HG03575 (cell line): ENCODE results near the gene HIPK2.
"Not testable (repeated sequence)": the region's sequence is repeated elsewhere in the genome, so short reads cannot be mapped to it uniquely, and the experiment has no call there.

Experiments used
- ATAC-seq: cut with Tn5 transposase; IDR thresholded peaks from one replicate; pipeline ENCODE4 v1.9.1; 2021; ENCODE audit not compliant: unreplicated experiment, insufficient number of reproducible peaks, low FRiP score; ENCODE audit errors: extremely low read depth

HIPK2 gene

DNA sequence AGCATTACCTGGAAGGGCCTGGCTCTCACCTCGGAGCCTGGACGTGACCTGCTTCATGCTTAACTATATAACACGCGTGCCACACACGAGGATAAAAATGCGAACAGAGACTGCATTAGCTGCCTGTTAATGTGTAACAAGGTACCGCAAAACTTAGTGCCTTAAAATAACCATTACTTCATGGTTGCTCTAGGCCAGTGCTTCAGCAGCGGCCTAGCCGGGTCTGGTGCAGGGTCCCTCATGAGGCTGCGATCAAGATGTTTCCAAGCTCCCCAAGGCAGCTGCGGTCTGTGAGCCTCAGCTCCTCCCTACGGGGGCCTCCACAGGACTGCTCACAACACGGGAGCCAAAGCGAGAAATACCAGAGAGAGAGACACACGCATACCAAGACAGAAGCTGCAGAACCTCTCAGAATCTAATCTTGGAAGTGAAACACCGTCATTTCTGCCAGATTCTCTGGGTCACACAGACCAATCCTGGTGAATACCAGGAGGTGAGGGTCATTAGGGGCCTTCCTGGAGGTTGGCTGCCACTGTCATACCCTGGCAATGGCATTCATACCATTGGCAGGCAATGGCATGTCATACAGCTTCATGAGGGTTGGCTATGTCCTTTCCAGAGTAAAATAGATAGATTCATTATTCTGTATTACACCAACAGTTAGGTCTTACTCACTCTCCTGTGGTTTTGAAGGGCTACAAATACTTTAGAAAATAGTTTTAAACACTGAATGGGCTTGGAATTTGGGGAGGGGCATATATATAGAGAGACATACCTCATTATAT lies 94.5 kb downstream of the HIPK2 start:
- ATAC-seq: no peak

DNA sequence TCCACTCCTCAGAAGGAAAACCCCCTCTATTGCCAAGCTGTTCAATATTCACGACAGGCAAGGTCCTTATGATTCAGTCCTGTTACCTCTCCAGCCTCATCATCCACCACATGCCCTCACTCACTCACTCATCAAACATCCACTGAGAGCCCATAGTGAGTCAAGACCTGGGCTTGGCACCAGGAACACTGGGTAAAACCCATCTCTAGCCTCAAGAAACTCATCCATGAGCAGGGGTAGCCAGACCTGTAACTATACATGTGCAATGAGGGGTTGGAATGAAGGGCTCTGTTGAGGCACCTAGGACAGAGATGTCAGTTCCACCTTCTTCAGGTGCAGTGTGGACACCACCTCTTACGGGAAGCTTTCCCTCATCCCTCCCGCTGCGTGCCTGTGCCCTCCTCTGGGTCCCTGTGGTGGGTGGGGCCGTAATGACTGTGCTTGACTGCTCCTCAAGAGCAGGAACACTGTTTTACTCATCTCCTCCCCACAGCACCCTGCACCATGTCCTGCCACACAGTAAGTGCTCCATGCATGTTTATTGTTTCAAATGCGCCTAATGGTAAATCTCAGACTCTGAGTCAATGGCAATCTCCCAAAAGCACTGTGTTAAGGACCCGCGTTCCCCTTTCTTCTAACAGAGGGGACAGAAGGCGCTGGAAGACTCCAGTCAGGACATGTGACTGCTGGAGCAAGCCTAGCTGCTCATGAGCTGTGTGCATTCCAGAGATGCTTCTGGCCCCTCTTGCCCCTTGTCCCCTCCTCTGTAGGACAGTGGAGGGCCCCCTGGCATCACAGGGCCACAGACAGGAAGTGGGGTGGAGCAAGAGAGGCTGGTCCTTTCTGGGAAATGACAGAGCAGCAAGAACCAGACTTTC lies 95.4 kb downstream of the HIPK2 start:
- no peak for ATAC-seq

- no peak for ATAC-seq
Measured at GRCh38 chr7:139681812-139682135, 96.0 kb downstream of the HIPK2 start.

- no peak for ATAC-seq
Measured at GRCh38 chr7:139681463-139681755, 96.4 kb downstream of the HIPK2 start.

DNA sequence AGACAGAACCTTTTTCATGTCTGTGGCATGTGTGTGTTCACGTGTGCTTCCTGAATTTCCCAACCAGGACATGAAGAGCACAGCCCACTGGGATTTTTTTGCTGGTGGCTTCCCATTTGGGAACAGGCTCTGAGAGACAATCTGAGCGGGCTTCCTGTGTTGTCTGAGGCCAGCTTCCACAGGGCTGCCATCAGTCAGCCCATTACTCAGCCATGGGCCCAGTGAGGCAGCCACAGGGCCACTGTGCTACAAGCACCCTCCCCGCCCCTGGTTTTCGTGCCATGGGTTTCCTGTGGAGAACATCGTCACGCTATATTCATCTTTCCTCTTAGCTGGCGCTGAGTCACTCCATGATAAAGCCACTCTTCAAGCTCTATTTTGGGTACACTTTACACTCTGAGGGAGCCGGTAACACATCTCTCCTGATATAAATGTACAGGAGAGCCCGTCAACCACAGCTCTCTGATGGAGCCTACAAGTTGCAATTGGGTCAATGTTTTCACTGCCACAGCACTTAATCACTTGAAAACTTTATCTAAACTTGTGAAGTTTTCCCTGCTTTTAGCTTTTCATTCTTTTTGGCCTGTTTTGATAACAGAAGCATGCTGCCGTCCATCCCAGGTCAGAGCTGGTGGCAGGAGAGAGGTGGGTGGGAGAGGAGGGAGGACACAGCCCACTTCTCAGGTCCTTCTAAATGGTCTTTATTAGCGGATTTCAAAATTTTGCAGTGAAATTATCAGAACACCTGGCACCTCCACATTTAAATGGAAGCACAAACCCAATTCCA lies 96.9 kb downstream of the HIPK2 start:
- no peak for ATAC-seq

DNA sequence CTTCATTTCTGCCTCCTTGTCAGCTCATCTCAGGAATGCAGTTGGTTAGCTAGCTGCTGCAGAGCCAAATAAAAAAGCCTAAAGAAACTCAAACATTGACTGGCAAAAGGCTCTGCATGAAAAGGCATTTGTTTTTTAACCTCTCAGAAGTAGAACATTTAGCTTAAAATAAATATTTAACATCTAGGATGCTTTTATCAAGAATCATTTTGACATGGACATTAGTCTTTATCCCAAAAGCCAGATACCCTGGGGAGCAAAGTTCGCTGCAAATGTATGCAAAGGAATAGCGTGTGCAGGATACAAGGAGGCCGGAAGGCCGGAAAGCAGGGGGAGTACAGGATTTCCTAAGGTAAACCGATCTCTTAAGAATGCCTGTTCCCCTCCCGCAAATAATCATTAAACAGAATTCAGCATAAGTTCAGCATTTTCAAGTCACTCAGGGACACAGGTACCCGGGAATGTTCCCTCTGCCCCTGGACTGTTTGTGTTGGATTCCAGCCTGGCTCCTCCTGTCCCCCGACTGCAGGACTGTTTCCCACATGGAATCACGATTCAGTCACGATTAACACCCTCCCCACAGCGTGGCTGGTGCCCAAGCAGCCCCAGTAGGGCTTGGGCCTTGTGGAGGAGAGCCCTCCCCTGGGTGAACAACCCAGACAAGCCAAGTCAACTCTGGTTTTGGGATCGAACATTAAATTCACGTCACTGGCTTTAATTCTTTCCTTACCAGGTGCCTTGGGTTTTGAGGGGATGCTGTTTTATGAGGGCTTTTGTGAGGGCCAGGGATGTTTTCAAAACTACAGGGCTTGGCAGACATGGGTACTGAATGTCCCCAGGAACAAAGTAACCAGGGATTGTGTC lies 97.8 kb downstream of the HIPK2 start:
- no peak for ATAC-seq

GRCh38 chr7:139676390-139676789 lies 101.4 kb downstream of the HIPK2 start:
- ATAC-seq: no peak

DNA sequence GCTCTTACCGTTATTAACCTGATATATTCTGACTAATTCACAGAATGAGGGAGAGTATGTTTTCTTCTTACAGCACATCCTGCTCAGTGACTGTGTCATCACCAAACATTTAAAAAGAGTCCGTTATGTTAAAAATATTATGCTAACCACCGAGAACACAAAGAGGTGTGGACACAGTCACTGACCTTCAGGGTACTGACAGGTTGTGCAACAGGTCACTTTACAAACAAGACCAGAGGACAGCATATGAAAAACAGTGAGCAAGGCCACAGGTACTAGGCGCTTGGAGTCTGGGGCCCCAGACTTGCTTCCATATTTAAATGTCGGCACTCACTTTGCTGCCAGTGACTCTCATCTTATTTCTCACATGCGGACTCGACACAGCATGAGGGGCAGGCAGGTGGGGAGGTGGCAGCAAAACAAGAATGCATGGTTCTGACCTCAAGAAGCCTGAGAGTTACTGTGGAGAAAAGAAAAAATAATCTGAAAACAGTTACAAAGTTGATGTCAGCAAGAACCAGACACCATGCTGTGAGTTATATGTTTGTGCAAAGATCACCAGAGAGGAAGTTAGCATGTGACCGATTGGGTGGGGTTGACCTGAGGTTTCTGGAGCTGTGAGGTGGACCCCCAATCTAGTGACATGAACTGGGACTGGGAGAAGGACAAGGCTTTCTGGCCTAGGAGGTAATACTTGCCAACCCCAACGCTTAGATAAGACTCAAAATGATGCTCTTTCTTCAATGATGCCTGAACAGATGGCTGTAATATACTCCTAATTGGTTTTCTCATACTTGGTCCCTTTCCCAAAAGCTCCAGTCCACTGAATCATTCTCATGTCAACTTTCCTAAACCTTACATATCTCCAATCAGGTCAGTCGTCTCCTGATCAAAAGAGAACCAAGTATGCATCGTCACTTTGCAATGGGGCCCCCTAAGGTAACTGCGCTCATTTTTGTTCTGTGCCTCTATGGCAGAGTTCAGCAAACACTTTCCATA lies 102.4 kb downstream of the HIPK2 start:
- ATAC-seq: no peak

DNA sequence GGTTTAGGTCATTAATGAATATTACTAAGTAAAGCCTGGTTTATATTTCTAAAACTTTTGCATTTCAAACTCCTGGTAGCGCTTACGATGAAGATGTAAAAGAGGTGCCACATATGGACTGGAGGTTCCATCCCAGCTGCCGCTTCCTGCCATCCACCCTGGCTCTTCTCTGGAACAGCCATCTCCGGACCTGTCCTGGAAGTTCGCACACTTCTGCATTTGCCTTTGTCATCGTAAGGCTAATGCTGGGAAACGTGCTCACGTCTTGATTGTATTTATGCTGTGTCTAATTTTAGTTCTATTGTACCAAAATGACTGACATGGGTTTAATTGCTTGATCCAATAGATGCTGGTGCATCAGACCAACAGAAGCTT lies 103.1 kb downstream of the HIPK2 start:
- no peak for ATAC-seq

DNA sequence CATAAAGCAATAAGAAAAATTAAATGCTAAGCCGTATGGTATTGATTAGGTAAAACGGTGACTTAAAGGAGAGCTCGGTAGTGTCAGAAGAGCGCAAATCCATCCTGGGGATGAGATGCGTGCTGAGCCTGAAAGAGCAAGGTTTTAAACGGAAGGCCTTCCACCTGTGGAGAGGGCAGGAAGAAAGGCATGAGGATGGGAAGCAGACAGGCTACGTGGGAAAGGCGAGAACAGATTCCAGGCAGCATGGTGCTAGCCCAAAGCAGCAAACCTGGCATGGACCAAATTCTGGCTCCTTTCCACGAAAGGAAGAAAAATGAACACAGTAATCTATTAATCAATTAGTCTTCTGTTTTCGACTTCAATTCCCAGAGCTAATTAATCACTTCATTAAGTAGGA lies 103.5 kb downstream of the HIPK2 start:
- no peak for ATAC-seq

DNA sequence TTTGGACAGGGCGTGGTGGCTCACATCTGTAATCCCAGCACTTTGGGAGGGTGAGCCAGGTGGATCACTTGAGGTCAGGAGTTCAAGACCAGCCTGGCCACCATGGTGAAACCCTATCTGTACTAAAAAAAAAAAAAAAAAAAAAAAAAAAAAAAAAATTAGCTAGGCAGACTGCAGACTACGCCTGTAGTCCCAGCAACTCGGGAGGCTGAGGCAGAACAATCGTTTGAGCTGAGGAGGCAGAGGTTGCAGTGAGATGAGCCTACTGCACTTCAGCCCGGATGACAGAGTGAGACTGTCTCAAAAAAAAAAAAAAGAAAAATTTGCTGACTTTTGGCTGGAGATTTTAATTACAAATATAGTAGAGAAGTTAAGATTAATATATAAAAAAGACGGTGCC lies 104.0 kb downstream of the HIPK2 start:
- ATAC-seq: no peak

DNA sequence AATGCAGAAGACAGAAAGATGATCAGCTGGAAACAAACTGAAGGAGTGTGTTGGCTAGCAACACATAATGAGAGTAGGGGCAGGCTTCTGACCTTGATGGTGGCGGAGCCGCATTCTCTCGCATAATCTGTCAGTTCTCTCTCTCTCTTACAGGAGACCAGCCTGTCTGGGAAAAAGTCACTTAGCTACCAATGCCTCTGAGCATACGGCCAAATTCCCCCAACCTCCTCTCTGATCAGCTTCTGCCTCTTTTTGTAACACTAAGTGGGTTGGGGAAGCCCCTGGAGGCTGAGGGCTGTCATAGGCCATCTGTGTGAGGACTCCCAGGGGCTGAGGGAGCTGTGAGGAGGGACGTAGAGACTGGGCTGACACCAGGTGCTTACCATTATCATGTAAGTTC lies 104.6 kb downstream of the HIPK2 start:
- peak; percentile 84 for ATAC-seq

- no peak for ATAC-seq
Measured at GRCh38 chr7:139671967-139672366, 105.8 kb downstream of the HIPK2 start.

DNA sequence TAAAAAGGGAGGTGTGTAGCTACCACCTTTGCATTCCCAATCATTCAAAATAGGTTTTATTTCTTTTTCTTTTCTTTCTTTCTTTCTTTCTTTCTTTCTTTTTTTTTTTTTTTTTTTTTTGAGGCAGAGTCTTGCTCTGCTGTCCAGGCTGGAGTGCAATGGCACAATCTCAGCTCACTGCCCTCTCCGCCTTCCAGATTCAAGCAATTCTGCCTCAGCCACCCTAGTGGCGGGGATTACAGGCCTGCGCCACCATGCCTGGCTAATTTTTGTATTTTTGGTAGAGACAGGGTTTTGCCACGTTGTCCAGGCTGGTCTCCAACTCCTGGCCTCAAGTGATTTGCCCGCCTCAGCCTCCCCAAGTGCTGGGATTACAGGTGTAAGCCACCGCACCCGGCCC lies 107.1 kb downstream of the HIPK2 start:
- ATAC-seq: not testable (repeated sequence)

- ATAC-seq: no peak
Measured at GRCh38 chr7:139669106-139670061, 108.4 kb downstream of the HIPK2 start.

GRCh38 chr7:139667377-139667776 lies 110.4 kb downstream of the HIPK2 start:
- ATAC-seq: no peak

DNA sequence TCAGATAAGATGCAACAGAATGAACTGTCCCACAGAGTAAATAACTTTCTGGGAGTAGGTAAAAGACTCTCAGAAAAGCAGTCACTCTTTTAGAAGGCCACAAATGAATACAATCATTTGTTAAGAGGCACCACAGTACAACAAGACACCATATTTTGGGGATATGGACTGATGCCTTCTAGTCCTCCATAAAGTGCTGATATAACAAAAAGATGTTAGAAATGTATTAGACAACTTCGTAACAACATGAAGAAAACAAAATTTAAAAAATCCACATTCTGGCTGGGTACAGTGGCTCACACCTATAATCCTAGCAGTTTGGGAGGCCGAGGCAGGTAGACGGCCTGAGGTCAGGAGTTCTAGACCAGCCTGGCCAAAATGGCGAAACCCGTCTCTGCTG lies 111.3 kb downstream of the HIPK2 start:
- no peak for ATAC-seq
